ENCODE measurements around the gene PACS2. TPM values are rescaled to one million over a fixed set of nuclear protein-coding genes. Genes with fewer than 3 reads are reported as not detected.

PACS2 gene
- total and polyA plus RNA-seq, 2 donors (not counting 3 experiments of a cell fraction or from before 2014, with no cell fraction given): 52.7 to 86.3 TPM

- H3K9me1 ChIP-seq (replicated peaks; ENCODE audit: control insufficient read depth, extremely low read depth, insufficient read depth, low read length): no peaks in the 10 kb centered on the region
- dilution Hi-C loops (cut with MboI; ENCODE audit: extremely low pct_ligation_motif_present, low sequenced_read_pairs) (no loop called here), intact Hi-C loops (cut with micrococcal nuclease) (no loop called here)
- H3K27ac ChIP-seq (ENCODE audit: insufficient read depth, low read depth, low read length): no peak overlapping the region
- no peaks in the 10 kb centered on the region for H4K20me1 ChIP-seq (replicated peaks; ENCODE audit: control insufficient read depth, extremely low read depth, insufficient read depth, low read length)
- no peak for DNase-seq (ENCODE audit: low read depth, low spot score)
- no peak overlapping the region for H3K4me3 ChIP-seq (replicated peaks in 1 of 3; ENCODE audit: insufficient read depth in 1 of 3, low read depth in 1 of 3, low read length in 3 of 3)
- no TSS peak for BruUV-seq (replicated peaks)
- POLR2A ChIA-PET: no interaction called here
- H3K4me1 ChIP-seq (ENCODE audit: control insufficient read depth, extremely low read depth, insufficient read depth, low read length): no peaks in the 10 kb centered on the region
- H3K9ac ChIP-seq (replicated peaks; ENCODE audit: extremely low read depth, insufficient read depth, low read length): no peak overlapping the region
- no peaks in the 10 kb centered on the region for H3K27me3 ChIP-seq (ENCODE audit: control insufficient read depth in 2 of 2, insufficient read depth in 2 of 2, low read length in 2 of 2)
- H3K36me3 ChIP-seq (ENCODE audit: control insufficient read depth in 2 of 2, extremely low read depth in 1 of 2, insufficient read depth in 2 of 2, low read length in 2 of 2): peaks cover 0 to 34% of the 10 kb centered on the region in 2 experiments
- H3K4me2 ChIP-seq (ENCODE audit: insufficient read depth, low read length): no peak overlapping the region
- H3K9me3 ChIP-seq (replicated peaks; ENCODE audit: control insufficient read depth, insufficient read depth, low read length): no peaks in the 10 kb centered on the region
- H3K79me2 ChIP-seq (ENCODE audit: control insufficient read depth, insufficient read depth, low read length): peaks cover 23% of the 10 kb centered on the region
- H2AFZ ChIP-seq (ENCODE audit: low read depth, low read length): no peak overlapping the region
- CTCF ChIA-PET: interaction anchor here (0.9 kb wide), 1 partner anchor 11 kb away, joined by 3 read pairs; no protein-coding TSS in a partner anchor
- no peak for TF ChIP-seq POLR2AphosphoS5 (IDR thresholded peaks at IDR 0.05; ENCODE audit: insufficient read depth, low read depth, low read length)
- TF ChIP-seq JUN (IDR thresholded peaks at IDR 0.05; ENCODE audit: borderline replicate concordance, insufficient read depth, insufficient read length, low read depth): no peak
- FAIRE-seq: no peak
Measured at GRCh38 chr14:105442125-105442524, 127.6 kb downstream of the PACS2 start.

- ChIA-PET POLR2A (no interaction called here), CTCF (no interaction called here)
- DNase-seq (ENCODE audit: low read depth, low spot score): no peak
- dilution Hi-C loops (cut with MboI; ENCODE audit: extremely low pct_ligation_motif_present, low sequenced_read_pairs): no loop called here
- Histone ChIP-seq H3K4me2 (ENCODE audit: insufficient read depth, low read length) (no peak overlapping the region), H4K20me1 (replicated peaks; ENCODE audit: control insufficient read depth, extremely low read depth, insufficient read depth, low read length) (no peaks in the 10 kb centered on the region), H3K27me3 (ENCODE audit: control insufficient read depth in 2 of 2, insufficient read depth in 2 of 2, low read length in 2 of 2) (no peaks in the 10 kb centered on the region), H3K36me3 (ENCODE audit: control insufficient read depth in 2 of 2, extremely low read depth in 1 of 2, insufficient read depth in 2 of 2, low read length in 2 of 2) (peaks cover 0 to 29% of the 10 kb centered on the region in 2 experiments), H3K4me1 (ENCODE audit: control insufficient read depth, extremely low read depth, insufficient read depth, low read length) (no peaks in the 10 kb centered on the region), H2AFZ (ENCODE audit: low read depth, low read length) (no peak overlapping the region), H3K4me3 (replicated peaks in 1 of 3; ENCODE audit: insufficient read depth in 1 of 3, low read depth in 1 of 3, low read length in 3 of 3) (no peak overlapping the region), H3K9ac (replicated peaks; ENCODE audit: extremely low read depth, insufficient read depth, low read length) (no peak overlapping the region), H3K79me2 (ENCODE audit: control insufficient read depth, insufficient read depth, low read length) (peaks cover 16% of the 10 kb centered on the region), H3K9me1 (replicated peaks; ENCODE audit: control insufficient read depth, extremely low read depth, insufficient read depth, low read length) (no peaks in the 10 kb centered on the region), H3K9me3 (replicated peaks; ENCODE audit: control insufficient read depth, insufficient read depth, low read length) (no peaks in the 10 kb centered on the region), H3K27ac (ENCODE audit: insufficient read depth, low read depth, low read length) (no peak overlapping the region)
- TF ChIP-seq MYC (IDR thresholded peaks at IDR 0.05; ENCODE audit: low read depth, low read length) (no peak), JUN (IDR thresholded peaks at IDR 0.05; ENCODE audit: borderline replicate concordance, insufficient read depth, insufficient read length, low read depth) (no peak), EZH2 (IDR thresholded peaks at IDR 0.05; ENCODE audit: borderline replicate concordance, low read depth, low read length, severe bottlenecking) (no peak), POLR2A (IDR thresholded peaks at IDR 0.05; ENCODE audit: low read depth, low read length) (no peak), POLR2AphosphoS5 (IDR thresholded peaks at IDR 0.05; ENCODE audit: insufficient read depth, low read depth, low read length) (no peak), GATA2 (IDR thresholded peaks at IDR 0.05; ENCODE audit: insufficient read depth, insufficient read length, low read depth, low read length) (no peak), CTCF (IDR thresholded peaks at IDR 0.05; ENCODE audit: extremely low read depth in 1 of 2, insufficient read depth in 1 of 2, low read depth in 1 of 2, low read length in 2 of 2) (no peak), MAX (IDR thresholded peaks at IDR 0.05; ENCODE audit: insufficient read depth, insufficient read length) (no peak), FOS (IDR thresholded peaks at IDR 0.05; ENCODE audit: borderline replicate concordance, insufficient read depth, low read length) (no peak)
- intact Hi-C loops (cut with micrococcal nuclease): no loop called here
- no TSS peak for BruUV-seq (replicated peaks)
- no peak for FAIRE-seq
Measured at GRCh38 chr14:105442834-105443233, 128.3 kb downstream of the PACS2 start.
